SK-N-MC (cell line): ENCODE measurements around the gene ADAMTS19.
"Not testable (repeated sequence)": the region's sequence is repeated elsewhere in the genome, so short reads cannot be mapped to it uniquely, and the experiment has no call there.

Experiments
- EZH2 ChIP-seq: fragments of 200-600 bp; sonication (generic); IDR thresholded peaks from one replicate; pipeline ENCODE4 v1.6.1; 2017; ENCODE audit warnings: antibody characterized with exemption
- FOXP2 ChIP-seq: optimal IDR thresholded peaks from 2 replicates; pipeline ENCODE3; 2011; ENCODE audit warnings: mild to moderate bottlenecking, moderate library complexity; ENCODE audit not compliant: insufficient read depth; ENCODE audit errors: extremely low read length, control extremely low read depth
- POLR2AphosphoS5 ChIP-seq: IDR thresholded peaks from 2 replicates; pipeline ENCODE4 v1.6.1; 2012; ENCODE audit warnings: mild to moderate bottlenecking, low read depth, low read length, borderline replicate concordance

- TF ChIP-seq EZH2, POLR2AphosphoS5, FOXP2: not testable (repeated sequence)
Observed at GRCh38 chr5:129584496-129584895, 124.4 kb downstream of the ADAMTS19 start.
